ENCODE measurements around the gene PARVB.
A peak's percentile ranks its signal among the peaks of the same experiment; 100 is the strongest.

PARVB gene

GRCh38 chr22:44025171-44026065, 1.3 kb downstream of the PARVB start:
- Histone ChIP-seq H3K9me3 (ENCODE audit: control insufficient read depth in 5 of 5, low read length in 5 of 5) (no peaks in the 10 kb centered on the region), H3K27me3 (ENCODE audit: control insufficient read depth in 5 of 5, insufficient read depth in 4 of 5, low read length in 5 of 5) (no peaks in the 10 kb centered on the region), H3K4me1 (ENCODE audit: control insufficient read depth in 5 of 5, insufficient read depth in 5 of 5, low read length in 5 of 5) (peaks cover 0 to 60% (median 43%) of the 10 kb centered on the region in 5 donors), H3K4me3 (ENCODE audit: low read depth in 1 of 5, low read length in 5 of 5) (peak overlapping the region; percentile 66 to 78 (median 74)), H3K36me3 (ENCODE audit: control insufficient read depth in 5 of 5, insufficient read depth in 5 of 5, low read length in 5 of 5) (no peaks in the 10 kb centered on the region), H3K27ac (ENCODE audit: low read depth, low read length) (peak overlapping the region; percentile 94), H3K9ac (ENCODE audit: low read length in 5 of 5) (peak overlapping the region; percentile 31 to 93 (median 78))

- peak overlapping the region; percentile 31 to 77 (median 66) for H3K4me3 ChIP-seq (ENCODE audit: low read depth in 1 of 5, low read length in 5 of 5)
- H3K9ac ChIP-seq (ENCODE audit: low read length in 5 of 5) = peak overlapping the region; percentile 35 to 93 (median 78)
- H3K9me3 ChIP-seq (ENCODE audit: control insufficient read depth in 5 of 5, low read length in 5 of 5) = no peaks in the 10 kb centered on the region
- peaks cover 3 to 67% (median 48%) of the 10 kb centered on the region in 5 donors for H3K4me1 ChIP-seq (ENCODE audit: control insufficient read depth in 5 of 5, insufficient read depth in 5 of 5, low read length in 5 of 5)
- H3K36me3 ChIP-seq (ENCODE audit: control insufficient read depth in 5 of 5, insufficient read depth in 5 of 5, low read length in 5 of 5) = no peaks in the 10 kb centered on the region
- H3K27me3 ChIP-seq (ENCODE audit: control insufficient read depth in 5 of 5, insufficient read depth in 4 of 5, low read length in 5 of 5) = no peaks in the 10 kb centered on the region
- peak overlapping the region; percentile 94 for H3K27ac ChIP-seq (ENCODE audit: low read depth, low read length)
Observed at GRCh38 chr22:44026066-44026629, 2.0 kb downstream of the PARVB start.

DNA sequence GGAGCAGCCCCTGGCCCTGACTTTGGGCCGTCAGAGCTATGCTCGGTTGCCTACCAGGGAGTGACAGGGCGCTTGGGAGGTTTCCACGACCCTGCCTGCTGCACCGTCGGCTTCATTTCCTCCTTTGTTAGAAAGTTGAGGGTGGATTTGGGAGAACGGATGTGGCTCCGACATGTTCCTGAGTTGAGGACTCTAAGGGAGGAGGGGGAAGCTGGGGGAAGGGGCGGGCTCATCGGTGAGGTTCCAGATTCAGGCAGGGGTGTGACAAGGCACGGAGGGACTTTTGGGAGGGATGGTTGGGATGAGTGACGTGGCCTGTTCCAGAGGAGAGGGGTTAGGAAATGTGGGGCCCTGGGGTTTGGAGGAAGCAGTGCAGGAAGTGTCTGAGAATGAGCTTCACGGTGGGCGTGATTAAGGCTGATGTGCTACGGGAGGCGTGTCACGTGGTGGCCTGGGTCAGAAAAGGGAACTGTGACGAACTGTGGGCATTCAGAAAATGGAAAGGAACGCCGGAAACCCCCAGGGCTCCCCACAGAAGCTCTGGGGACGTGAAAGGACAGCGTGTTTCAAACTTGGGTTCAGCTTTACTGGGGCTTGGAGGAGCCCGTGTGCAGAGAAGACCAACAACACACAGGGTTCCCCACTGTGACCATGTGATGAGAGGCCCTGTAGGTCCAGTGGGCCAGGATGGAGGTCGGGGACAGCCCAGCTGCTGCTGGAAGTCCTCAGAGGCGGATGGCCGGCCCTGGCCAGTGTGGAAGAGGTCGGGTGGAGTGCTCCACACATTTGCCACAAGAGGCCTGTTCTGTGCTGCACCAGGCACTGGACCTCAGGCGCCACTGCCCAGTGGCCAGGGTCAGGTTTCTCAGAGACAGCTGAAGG, 2.8 kb downstream of the PARVB start:
- Histone ChIP-seq H3K9ac (ENCODE audit: low read length in 5 of 5) (peak overlapping the region; percentile 35 to 93 (median 74)), H3K4me1 (ENCODE audit: control insufficient read depth in 5 of 5, insufficient read depth in 5 of 5, low read length in 5 of 5) (peaks cover 5 to 73% (median 56%) of the 10 kb centered on the region in 5 donors), H3K4me3 (ENCODE audit: low read depth in 1 of 5, low read length in 5 of 5) (peak overlapping the region; percentile 31 to 77 (median 66)), H3K27ac (ENCODE audit: low read depth, low read length) (peak overlapping the region; percentile 94), H3K9me3 (ENCODE audit: control insufficient read depth in 5 of 5, low read length in 5 of 5) (no peaks in the 10 kb centered on the region), H3K36me3 (ENCODE audit: control insufficient read depth in 5 of 5, insufficient read depth in 5 of 5, low read length in 5 of 5) (no peaks in the 10 kb centered on the region), H3K27me3 (ENCODE audit: control insufficient read depth in 5 of 5, insufficient read depth in 4 of 5, low read length in 5 of 5) (no peaks in the 10 kb centered on the region)

DNA sequence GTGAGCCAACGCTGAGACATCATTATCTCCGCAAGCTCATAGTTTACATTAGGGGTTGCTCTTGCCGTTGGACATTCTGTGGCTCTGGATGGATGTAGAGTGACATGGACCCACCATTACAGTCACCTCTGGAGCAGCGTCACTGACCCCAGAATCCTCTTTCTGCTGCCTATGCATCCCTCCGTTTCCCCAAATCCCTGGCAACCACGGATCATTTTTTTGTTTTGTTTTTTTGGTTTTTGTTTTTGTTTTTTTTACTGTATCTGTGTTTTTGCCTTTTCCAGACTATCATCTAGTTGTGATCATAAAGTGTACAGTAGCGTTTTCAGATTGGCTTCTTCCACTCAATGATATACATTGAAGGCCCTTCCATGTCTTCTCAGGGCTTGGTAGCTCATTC, 4.0 kb downstream of the PARVB start:
- Histone ChIP-seq H3K27ac (ENCODE audit: low read depth, low read length) (peak overlapping the region; percentile 57), H3K4me1 (ENCODE audit: control insufficient read depth in 5 of 5, insufficient read depth in 5 of 5, low read length in 5 of 5) (peaks cover 9 to 71% (median 60%) of the 10 kb centered on the region in 5 donors), H3K9ac (ENCODE audit: low read length in 5 of 5) (no peak overlapping the region), H3K9me3 (ENCODE audit: control insufficient read depth in 5 of 5, low read length in 5 of 5) (no peaks in the 10 kb centered on the region), H3K36me3 (ENCODE audit: control insufficient read depth in 5 of 5, insufficient read depth in 5 of 5, low read length in 5 of 5) (no peaks in the 10 kb centered on the region), H3K4me3 (ENCODE audit: low read depth in 1 of 5, low read length in 5 of 5) (no peak overlapping the region), H3K27me3 (ENCODE audit: control insufficient read depth in 5 of 5, insufficient read depth in 4 of 5, low read length in 5 of 5) (no peaks in the 10 kb centered on the region)

DNA sequence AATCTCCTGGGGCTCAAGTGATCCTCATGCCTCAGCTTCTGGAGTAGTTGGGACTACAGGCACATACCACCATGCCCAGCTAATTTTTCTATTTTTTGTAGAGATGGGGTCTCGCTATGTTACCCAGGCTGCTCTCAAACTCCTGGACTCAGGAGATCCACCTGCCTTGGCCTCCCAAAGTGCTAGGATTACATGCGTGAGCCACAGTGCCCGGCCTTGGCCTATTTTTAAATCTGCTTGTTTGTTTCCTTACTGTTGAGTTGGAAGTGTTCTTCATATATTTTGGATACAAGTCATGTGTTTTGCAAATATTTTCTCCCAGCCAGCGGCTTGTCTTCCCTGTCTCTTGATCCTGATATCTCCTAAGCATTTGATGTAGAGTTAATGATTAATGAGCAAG, 5.0 kb downstream of the PARVB start:
- H3K36me3 ChIP-seq (ENCODE audit: control insufficient read depth in 5 of 5, insufficient read depth in 5 of 5, low read length in 5 of 5) = no peaks in the 10 kb centered on the region
- peaks cover 9 to 71% (median 58%) of the 10 kb centered on the region in 5 donors for H3K4me1 ChIP-seq (ENCODE audit: control insufficient read depth in 5 of 5, insufficient read depth in 5 of 5, low read length in 5 of 5)
- H3K27me3 ChIP-seq (ENCODE audit: control insufficient read depth in 5 of 5, insufficient read depth in 4 of 5, low read length in 5 of 5) = no peaks in the 10 kb centered on the region
- H3K9ac ChIP-seq (ENCODE audit: low read length in 5 of 5) = no peak overlapping the region
- H3K27ac ChIP-seq (ENCODE audit: low read depth, low read length) = no peak overlapping the region
- no peak overlapping the region for H3K4me3 ChIP-seq (ENCODE audit: low read depth in 1 of 5, low read length in 5 of 5)
- no peaks in the 10 kb centered on the region for H3K9me3 ChIP-seq (ENCODE audit: control insufficient read depth in 5 of 5, low read length in 5 of 5)

- Histone ChIP-seq H3K36me3 (ENCODE audit: control insufficient read depth in 5 of 5, insufficient read depth in 5 of 5, low read length in 5 of 5) (no peaks in the 10 kb centered on the region), H3K27me3 (ENCODE audit: control insufficient read depth in 5 of 5, insufficient read depth in 4 of 5, low read length in 5 of 5) (no peaks in the 10 kb centered on the region), H3K27ac (ENCODE audit: low read depth, low read length) (peak overlapping the region; percentile 74), H3K9ac (ENCODE audit: low read length in 5 of 5) (no peak overlapping the region), H3K4me1 (ENCODE audit: control insufficient read depth in 5 of 5, insufficient read depth in 5 of 5, low read length in 5 of 5) (peaks cover 9 to 64% (median 52%) of the 10 kb centered on the region in 5 donors), H3K9me3 (ENCODE audit: control insufficient read depth in 5 of 5, low read length in 5 of 5) (no peaks in the 10 kb centered on the region), H3K4me3 (ENCODE audit: low read depth in 1 of 5, low read length in 5 of 5) (no peak overlapping the region)
Observed at GRCh38 chr22:44030051-44030701, 6.1 kb downstream of the PARVB start.

DNA sequence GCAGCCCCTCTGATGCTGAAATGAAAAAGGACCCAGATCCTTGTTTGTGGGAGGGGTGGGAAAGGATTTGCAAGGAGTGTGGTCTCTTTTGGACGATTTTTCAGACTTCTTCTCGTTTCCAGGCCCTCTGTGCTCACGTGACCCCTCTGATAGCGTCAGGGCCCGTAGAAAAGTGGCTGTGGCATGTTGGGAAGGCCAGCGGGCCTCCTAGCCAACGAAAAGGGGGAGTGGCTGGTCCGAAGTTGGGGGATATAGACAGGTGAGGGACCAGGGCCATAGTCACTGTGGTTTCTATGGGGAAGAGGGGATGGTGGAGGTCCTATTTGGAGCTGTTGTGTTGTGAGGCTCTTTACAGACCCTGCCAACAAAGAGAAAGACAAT, 6.6 kb downstream of the PARVB start:
- no peaks in the 10 kb centered on the region for H3K9me3 ChIP-seq (ENCODE audit: control insufficient read depth in 5 of 5, low read length in 5 of 5)
- peaks cover 9 to 59% (median 47%) of the 10 kb centered on the region in 5 donors for H3K4me1 ChIP-seq (ENCODE audit: control insufficient read depth in 5 of 5, insufficient read depth in 5 of 5, low read length in 5 of 5)
- H3K27ac ChIP-seq (ENCODE audit: low read depth, low read length) = peak overlapping the region; percentile 74
- no peaks in the 10 kb centered on the region for H3K27me3 ChIP-seq (ENCODE audit: control insufficient read depth in 5 of 5, insufficient read depth in 4 of 5, low read length in 5 of 5)
- no peak overlapping the region for H3K9ac ChIP-seq (ENCODE audit: low read length in 5 of 5)
- no peaks in the 10 kb centered on the region for H3K36me3 ChIP-seq (ENCODE audit: control insufficient read depth in 5 of 5, insufficient read depth in 5 of 5, low read length in 5 of 5)
- no peak overlapping the region for H3K4me3 ChIP-seq (ENCODE audit: low read depth in 1 of 5, low read length in 5 of 5)

GRCh38 chr22:44031158-44031952, 7.3 kb downstream of the PARVB start:
- Histone ChIP-seq H3K4me1 (ENCODE audit: control insufficient read depth in 5 of 5, insufficient read depth in 5 of 5, low read length in 5 of 5) (peaks cover 9 to 52% (median 41%) of the 10 kb centered on the region in 5 donors), H3K9ac (ENCODE audit: low read length in 5 of 5) (no peak overlapping the region), H3K36me3 (ENCODE audit: control insufficient read depth in 5 of 5, insufficient read depth in 5 of 5, low read length in 5 of 5) (no peaks in the 10 kb centered on the region), H3K4me3 (ENCODE audit: low read depth in 1 of 5, low read length in 5 of 5) (no peak overlapping the region), H3K9me3 (ENCODE audit: control insufficient read depth in 5 of 5, low read length in 5 of 5) (no peaks in the 10 kb centered on the region), H3K27ac (ENCODE audit: low read depth, low read length) (peak overlapping the region; percentile 74), H3K27me3 (ENCODE audit: control insufficient read depth in 5 of 5, insufficient read depth in 4 of 5, low read length in 5 of 5) (no peaks in the 10 kb centered on the region)
